ENCODE measurements around the gene POM121L2. TPM values are rescaled to one million over a fixed set of nuclear protein-coding genes. Genes with fewer than 3 reads are reported as not detected.

Gene POM121L2
- polyA plus RNA-seq, 1 donor from 2014 or later: not detected

GRCh38 chr6:27281569-27281968 lies 30.5 kb downstream of the POM121L2 start:
- H3K4me2 ChIP-seq (ENCODE audit: low read length): no peak overlapping the region
- H3K27me3 ChIP-seq (ENCODE audit: insufficient read depth, low read depth, low read length): peaks cover 69% of the 10 kb centered on the region
- H3K9me3 ChIP-seq (ENCODE audit: low read length): peaks cover 10% of the 10 kb centered on the region
- no peak for TF ChIP-seq RAD21 (conservative IDR thresholded peaks at IDR 0.05)
- no peak for TF ChIP-seq EP300 (conservative IDR thresholded peaks at IDR 0.05; ENCODE audit: poor library complexity, severe bottlenecking)
- no peak for TF ChIP-seq REST (IDR thresholded peaks at IDR 0.05; ENCODE audit: borderline replicate concordance)
- no peak for TF ChIP-seq TAF1 (IDR thresholded peaks at IDR 0.05; ENCODE audit: low read depth)
- no peak for TF ChIP-seq CTCF (IDR thresholded peaks at IDR 0.05; ENCODE audit: poor library complexity, severe bottlenecking)
- no peak for TF ChIP-seq EZH2 (IDR thresholded peaks at IDR 0.05; ENCODE audit: borderline replicate concordance, insufficient read depth, low read length, poor library complexity, severe bottlenecking)
- TF ChIP-seq SMC3 (conservative IDR thresholded peaks at IDR 0.05; ENCODE audit: poor library complexity): no peak
- TF ChIP-seq MXI1 (conservative IDR thresholded peaks at IDR 0.05; ENCODE audit: poor library complexity, severe bottlenecking): no peak
- H3F3A ChIP-seq (ENCODE audit: insufficient read depth, low read length, poor library complexity, severe bottlenecking): no peaks in the 10 kb centered on the region
- H2AFZ ChIP-seq (ENCODE audit: low read depth, low read length): no peak overlapping the region
- no peak overlapping the region for H3K27ac ChIP-seq (ENCODE audit: low read length)
- H3K79me2 ChIP-seq (replicated peaks; ENCODE audit: insufficient read depth, low read length): no peaks in the 10 kb centered on the region
- H4K20me1 ChIP-seq (ENCODE audit: insufficient read depth): no peaks in the 10 kb centered on the region
- no peak overlapping the region for H3K4me3 ChIP-seq (ENCODE audit: low read length)
- H3K36me3 ChIP-seq (ENCODE audit: insufficient read depth, low read length): no peaks in the 10 kb centered on the region
- no peaks in the 10 kb centered on the region for H3K9me2 ChIP-seq (ENCODE audit: insufficient read depth, low read length)
- no peak overlapping the region for H3K9ac ChIP-seq (ENCODE audit: low read length)

- Histone ChIP-seq H3K27me3 (ENCODE audit: insufficient read depth, low read depth, low read length) (peaks cover 69% of the 10 kb centered on the region), H3K36me3 (ENCODE audit: insufficient read depth, low read length) (no peaks in the 10 kb centered on the region), H3K79me2 (replicated peaks; ENCODE audit: insufficient read depth, low read length) (no peaks in the 10 kb centered on the region), H4K20me1 (ENCODE audit: insufficient read depth) (no peaks in the 10 kb centered on the region), H3K27ac (ENCODE audit: low read length) (no peak overlapping the region), H3K9ac (ENCODE audit: low read length) (no peak overlapping the region), H3K9me2 (ENCODE audit: insufficient read depth, low read length) (no peaks in the 10 kb centered on the region), H2AFZ (ENCODE audit: low read depth, low read length) (no peak overlapping the region), H3K4me3 (ENCODE audit: low read length) (peak overlapping the region; percentile 64), H3K4me2 (ENCODE audit: low read length) (no peak overlapping the region), H3K9me3 (ENCODE audit: low read length) (peaks cover 7% of the 10 kb centered on the region), H3F3A (ENCODE audit: insufficient read depth, low read length, poor library complexity, severe bottlenecking) (no peaks in the 10 kb centered on the region)
- no peak for TF ChIP-seq EP300 (conservative IDR thresholded peaks at IDR 0.05; ENCODE audit: poor library complexity, severe bottlenecking)
- no peak for TF ChIP-seq TAF1 (IDR thresholded peaks at IDR 0.05; ENCODE audit: low read depth)
Observed at GRCh38 chr6:27281105-27281539, 31.0 kb downstream of the POM121L2 start.

- H3K36me3 ChIP-seq (ENCODE audit: insufficient read depth, low read length): no peaks in the 10 kb centered on the region
- no peak overlapping the region for H3K27ac ChIP-seq (ENCODE audit: low read length)
- H3K79me2 ChIP-seq (replicated peaks; ENCODE audit: insufficient read depth, low read length): no peaks in the 10 kb centered on the region
- H3K4me3 ChIP-seq (ENCODE audit: low read length): peak overlapping the region; percentile 64
- no peak overlapping the region for H2AFZ ChIP-seq (ENCODE audit: low read depth, low read length)
- no peaks in the 10 kb centered on the region for H3K9me2 ChIP-seq (ENCODE audit: insufficient read depth, low read length)
- peak overlapping the region; percentile 78 for H3K4me2 ChIP-seq (ENCODE audit: low read length)
- peaks cover 69% of the 10 kb centered on the region for H3K27me3 ChIP-seq (ENCODE audit: insufficient read depth, low read depth, low read length)
- no peaks in the 10 kb centered on the region for H3F3A ChIP-seq (ENCODE audit: insufficient read depth, low read length, poor library complexity, severe bottlenecking)
- peaks cover 5% of the 10 kb centered on the region for H3K9me3 ChIP-seq (ENCODE audit: low read length)
- no peak overlapping the region for H3K9ac ChIP-seq (ENCODE audit: low read length)
- H4K20me1 ChIP-seq (ENCODE audit: insufficient read depth): no peaks in the 10 kb centered on the region
- no peak for TF ChIP-seq MXI1 (conservative IDR thresholded peaks at IDR 0.05; ENCODE audit: poor library complexity, severe bottlenecking)
- no peak for TF ChIP-seq TAF1 (IDR thresholded peaks at IDR 0.05; ENCODE audit: low read depth)
- no peak for TF ChIP-seq POLR2AphosphoS5 (IDR thresholded peaks at IDR 0.05)
Observed at GRCh38 chr6:27280540-27281000, 31.5 kb downstream of the POM121L2 start.

All from neural cell (in vitro differentiated cells).